Liver (tissue), 9 donors: ENCODE results near the gene MARS1. TPM values are rescaled to one million over a fixed set of nuclear protein-coding genes. Genes with fewer than 3 reads are reported as not detected.

Source experiments
- DNase-seq: peaks from one replicate; pipeline ENCODE4 v3.0.0-alpha.2; 2017; ENCODE audit warnings: low spot score
- H3K27ac ChIP-seq, 2 donors: one replicate each; pipeline ENCODE4 v1.7.0; 2013; ENCODE audit warnings: inconsistent platforms in 2 of 2, low read length in 2 of 2, control low read depth in 1 of 2, low read depth in 1 of 2, mild to moderate bottlenecking in 1 of 2
- H3K27me3 ChIP-seq, 4 donors: one replicate each; pipeline versions ENCODE4 v1.6.1 to v1.7.0; 2013; ENCODE audit warnings: low read length in 3 of 4, inconsistent platforms in 1 of 4, mild to moderate bottlenecking in 1 of 4, moderate library complexity in 1 of 4; ENCODE audit not compliant: control insufficient read depth in 4 of 4, insufficient read depth in 4 of 4
- H3K36me3 ChIP-seq, 4 donors: one replicate each; pipeline versions ENCODE4 v1.6.1 to v1.7.0; 2013; ENCODE audit warnings: low read length in 3 of 4, mild to moderate bottlenecking in 3 of 4, low read depth in 1 of 4, moderate library complexity in 1 of 4; ENCODE audit not compliant: control insufficient read depth in 4 of 4, insufficient read depth in 3 of 4
- H3K4me1 ChIP-seq, 4 donors: one replicate each; pipeline versions ENCODE4 v1.6.1 to v1.7.0; 2013; ENCODE audit warnings: low read length in 3 of 4, mild to moderate bottlenecking in 3 of 4, moderate library complexity in 1 of 4; ENCODE audit not compliant: control insufficient read depth in 4 of 4, insufficient read depth in 4 of 4
- H3K4me3 ChIP-seq, 3 donors: one replicate each; pipeline versions ENCODE4 v1.6.1 to v1.7.0; 2013; ENCODE audit warnings: low read length in 3 of 3, control low read depth in 1 of 3, low read depth in 1 of 3, mild to moderate bottlenecking in 1 of 3
- H3K9ac ChIP-seq, 2 donors: one replicate each; pipeline ENCODE4 v1.7.0; 2013; ENCODE audit warnings: low read length in 2 of 2, mild to moderate bottlenecking in 2 of 2, moderate library complexity in 2 of 2, control low read depth in 1 of 2, low read depth in 1 of 2
- H3K9me3 ChIP-seq, 4 donors: one replicate each; pipeline versions ENCODE4 v1.6.1 to v1.7.0; 2013; ENCODE audit warnings: low read length in 3 of 4; ENCODE audit not compliant: control insufficient read depth in 4 of 4
- ATF3 ChIP-seq: IDR thresholded peaks from 2 replicates; pipeline ENCODE4 v1.6.1; 2016; ENCODE audit warnings: antibody characterized with exemption
- CTCF ChIP-seq: fragments of 150-350 bp; IDR thresholded peaks from 2 replicates; pipeline ENCODE4 v1.5.1; 2017; ENCODE audit warnings: improper control_type of control experiment, low read depth, low read length; ENCODE audit not compliant: missing input control
- EGR1 ChIP-seq, 2 donors: IDR thresholded peaks; 2 replicates each; pipeline ENCODE4 v1.6.1; 2016 to 2018; ENCODE audit warnings: antibody characterized with exemption in 2 of 2, low read depth in 2 of 2
- FOXA1 ChIP-seq: IDR thresholded peaks from 2 replicates; pipeline ENCODE4 v1.6.1; 2016; ENCODE audit warnings: antibody characterized with exemption
- FOXA2 ChIP-seq: IDR thresholded peaks from 2 replicates; pipeline ENCODE4 v1.6.1; 2016; ENCODE audit warnings: antibody characterized with exemption
- GABPA ChIP-seq, 2 donors: IDR thresholded peaks in 1 of 2; conservative IDR thresholded peaks in 1 of 2; 2 replicates each; pipeline ENCODE4 v1.6.1; 2016; ENCODE audit warnings: antibody characterized with exemption in 2 of 2, mild to moderate bottlenecking in 1 of 2, moderate library complexity in 1 of 2
- HNF4A ChIP-seq, 2 donors: conservative IDR thresholded peaks; 2 replicates each; pipeline ENCODE4 v1.6.1; 2016; ENCODE audit warnings: antibody characterized with exemption in 2 of 2, mild to moderate bottlenecking in 2 of 2
- HNF4G ChIP-seq: IDR thresholded peaks from 2 replicates; pipeline ENCODE4 v1.6.1; 2016; ENCODE audit warnings: antibody characterized with exemption
- JUND ChIP-seq, 2 donors: IDR thresholded peaks; 2 replicates each; pipeline ENCODE4 v1.6.1; 2016; ENCODE audit warnings: antibody characterized with exemption in 2 of 2
- MAX ChIP-seq: IDR thresholded peaks from 2 replicates; pipeline ENCODE4 v1.6.1; 2016; ENCODE audit warnings: antibody characterized with exemption
- NR2F2 ChIP-seq: IDR thresholded peaks from 2 replicates; pipeline ENCODE4 v1.6.1; 2016; ENCODE audit warnings: antibody characterized with exemption
- RAD21 ChIP-seq, 2 donors: IDR thresholded peaks; 2 replicates each; pipeline ENCODE4 v1.6.1; 2016; ENCODE audit warnings: antibody characterized with exemption in 2 of 2, mild to moderate bottlenecking in 2 of 2
- REST ChIP-seq: IDR thresholded peaks from 2 replicates; pipeline ENCODE4 v1.6.1; 2016; ENCODE audit warnings: antibody characterized with exemption, mild to moderate bottlenecking
- RXRA ChIP-seq, 2 donors: IDR thresholded peaks; 2 replicates each; pipeline ENCODE4 v1.6.1; 2017 to 2018; ENCODE audit warnings: antibody characterized with exemption in 2 of 2, mild to moderate bottlenecking in 1 of 2
- SP1 ChIP-seq: IDR thresholded peaks from 2 replicates; pipeline ENCODE4 v1.6.1; 2018; ENCODE audit warnings: antibody characterized with exemption, mild to moderate bottlenecking
- TAF1 ChIP-seq: conservative IDR thresholded peaks from 2 replicates; pipeline ENCODE4 v1.6.1; 2016; ENCODE audit warnings: antibody characterized with exemption, mild to moderate bottlenecking
- YY1 ChIP-seq: IDR thresholded peaks from 2 replicates; pipeline ENCODE4 v1.6.1; 2016; ENCODE audit warnings: antibody characterized with exemption, mild to moderate bottlenecking
- ZBTB33 ChIP-seq: IDR thresholded peaks from 2 replicates; pipeline ENCODE4 v1.6.1; 2016; ENCODE audit warnings: antibody characterized with exemption
- WGBS: extraction: QIAGEN DNeasy Blood & Tissue Kit; methylation state at CpG from one replicate; pipeline ENCODE4 v1.1.7; 2013; 5-methylcytosine and 5-hydroxymethylcytosine counted together
- polyA plus RNA-seq, 2 donors: library from polyadenylated mRNA; stranded (reverse) in 1 of 2; unstranded in 1 of 2; fragments of 200-250 nt in 1 of 2; fragments of >200 nt in 1 of 2; fragmentation: Nextera tagmentation in 1 of 2; extraction: Ambion mirVana in 1 of 2; gene quantifications; one replicate each; pipeline versions ENCODE4 v1.2.1 to v1.2.3, GENCODE V29; 2013 to 2015
- total RNA-seq, 2 donors: library from RNA; depleted of rRNA; stranded (reverse); fragments of >200 nt; gene quantifications; one replicate each; pipeline ENCODE4 v1.2.3, GENCODE V29; 2014
- donor health status: healthy.
- donor health status: healthy.
- donor health status: healthy.
- donor health status: healthy.
- donor health status: healthy.

Gene MARS1
- total and polyA plus RNA-seq, 4 donors, result 43.9 to 83.3 (median 56.0) TPM

- TF ChIP-seq FOXA2 (no peak), EGR1 (IDR thresholded peaks at IDR 0.05; ENCODE audit: low read depth in 2 of 2) (no peak)
Observed at GRCh38 chr12:57467212-57467874, 20.5 kb upstream of the MARS1 start (continued).

GRCh38 chr12:57467915-57468314 lies 20.0 kb upstream of the MARS1 start:
- H3K9ac ChIP-seq, result no peak overlapping the region
- H3K9me3 ChIP-seq, result no peaks in the 10 kb centered on the region
- WGBS, result 90% methylated on average over 11 of the region's 11 CpGs
- H3K27me3 ChIP-seq, result no peaks in the 10 kb centered on the region
- peaks cover 0 to 4% (median 1%) of the 10 kb centered on the region in 4 donors for H3K4me1 ChIP-seq
- peaks cover 0 to 2% (median 0%) of the 10 kb centered on the region in 4 donors for H3K36me3 ChIP-seq
- DNase-seq, result no peak
- TF ChIP-seq EGR1 (IDR thresholded peaks at IDR 0.05; ENCODE audit: low read depth in 2 of 2) (no peak), GABPA (IDR thresholded peaks at IDR 0.05 in 1 of 2, conservative IDR thresholded peaks at IDR 0.05 in 1 of 2) (no peak), YY1 (no peak), JUND (IDR thresholded peaks at IDR 0.05) (no peak), FOXA1 (no peak), FOXA2 (no peak), TAF1 (no peak), ATF3 (no peak), RAD21 (IDR thresholded peaks at IDR 0.05) (no peak), RXRA (IDR thresholded peaks at IDR 0.05) (no peak), HNF4A (conservative IDR thresholded peaks at IDR 0.05) (no peak), CTCF (no peak), MAX (no peak), SP1 (no peak), ZBTB33 (no peak), HNF4G (no peak), NR2F2 (no peak), REST (no peak)
- H3K4me3 ChIP-seq, result no peak overlapping the region
- H3K27ac ChIP-seq, result no peak overlapping the region
